ENCODE data around the gene ATP2C1.
A peak's percentile ranks its signal among the peaks of the same experiment; 100 is the strongest.
"Not testable (repeated sequence)": the region's sequence is repeated elsewhere in the genome, so short reads cannot be mapped to it uniquely, and the experiment has no call there.

The ATP2C1 gene

DNA sequence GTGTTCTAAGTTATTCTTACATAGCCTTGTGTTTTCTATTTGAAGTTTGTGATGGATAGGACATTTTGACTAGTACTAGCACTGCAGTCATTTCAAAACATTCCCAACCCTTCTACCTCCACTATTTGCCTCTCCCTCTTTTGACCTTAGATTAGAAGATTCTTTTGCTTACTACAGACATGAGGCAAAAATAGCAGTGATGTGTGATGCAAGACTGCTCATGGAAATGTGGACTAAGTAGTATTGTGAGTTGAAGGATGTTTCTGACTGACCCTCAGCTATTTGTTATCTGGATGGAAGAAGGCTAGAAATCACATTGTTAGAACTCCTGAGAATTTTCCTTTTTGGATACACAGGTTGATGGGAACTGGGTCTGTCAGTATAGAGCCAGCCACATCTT, 45.9 kb downstream of the ATP2C1 start:
- no peak for DNase-seq

DNA sequence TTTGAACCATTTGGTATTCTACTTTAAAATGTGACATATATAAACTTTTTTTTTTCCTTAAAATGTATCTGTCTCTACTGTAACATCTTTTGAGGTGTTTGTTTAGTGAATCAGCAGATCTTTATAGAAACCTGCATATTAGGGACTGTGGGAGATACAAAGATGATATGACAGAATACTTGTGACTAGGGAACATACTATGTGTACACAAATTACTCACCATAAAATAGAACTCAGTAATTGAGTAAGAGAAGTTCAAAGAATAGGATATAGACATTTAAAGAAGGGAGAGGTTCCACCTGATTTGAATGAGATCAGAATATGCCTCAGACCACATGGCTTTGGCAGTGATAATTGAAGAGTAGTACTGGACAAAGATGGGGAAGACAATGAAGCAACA, 47.9 kb downstream of the ATP2C1 start:
- peak; percentile 47 for DNase-seq

DNA sequence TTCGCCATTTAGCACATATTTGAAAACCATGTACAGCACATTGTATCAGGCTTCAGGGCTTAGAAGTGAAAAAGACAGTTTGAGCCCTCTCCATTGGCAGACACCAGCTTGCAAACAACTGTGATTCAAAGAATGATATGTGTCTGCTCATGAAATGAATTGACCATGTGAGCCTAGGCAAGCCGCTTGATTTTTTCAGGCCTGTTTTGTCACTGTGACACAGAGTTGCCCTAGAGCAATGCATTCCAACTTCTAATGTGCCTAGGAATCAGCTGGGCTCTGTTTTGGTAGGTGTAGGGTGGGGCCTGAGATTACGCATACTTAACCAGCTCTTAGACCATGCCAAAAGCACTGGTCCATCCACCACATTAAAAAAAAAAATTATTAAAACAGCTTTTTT, 53.0 kb downstream of the ATP2C1 start:
- DNase-seq = no peak

DNA sequence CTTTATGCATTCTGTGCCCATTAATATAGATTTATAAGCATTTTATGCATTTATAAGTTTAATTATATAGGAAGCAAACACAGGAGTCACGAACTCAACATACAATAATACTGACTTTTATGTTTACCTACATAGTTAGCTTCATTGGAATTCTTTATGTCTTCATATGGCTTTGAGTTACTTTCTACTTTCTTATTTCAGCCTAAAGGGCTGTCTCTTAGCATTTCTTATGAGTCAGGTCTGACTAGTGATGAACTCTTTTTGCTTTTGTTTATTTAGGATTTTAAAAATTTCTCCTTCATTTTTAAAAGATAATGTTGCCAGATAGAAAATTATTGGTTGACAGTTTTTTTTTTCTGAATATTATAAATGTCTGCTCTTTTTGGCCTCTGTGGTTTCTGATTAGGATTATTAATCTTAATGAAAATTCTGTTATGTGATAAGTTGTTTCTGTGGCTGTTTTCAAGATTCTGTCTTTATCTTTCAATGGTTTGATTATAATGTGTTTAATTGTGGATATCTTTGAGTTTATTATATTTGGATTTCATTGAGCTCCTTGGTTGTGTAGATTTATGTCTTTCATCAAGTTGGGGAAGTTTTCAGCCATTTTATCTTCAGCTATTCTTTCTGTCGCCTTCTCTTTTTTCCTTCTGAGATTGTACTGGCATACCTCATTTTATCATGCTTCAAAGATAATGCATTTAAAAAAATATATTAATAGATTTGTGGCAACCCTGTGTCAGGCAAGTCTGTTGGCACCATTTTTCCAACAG, 54.3 kb downstream of the ATP2C1 start:
- DNase-seq = peak; percentile 69

DNA sequence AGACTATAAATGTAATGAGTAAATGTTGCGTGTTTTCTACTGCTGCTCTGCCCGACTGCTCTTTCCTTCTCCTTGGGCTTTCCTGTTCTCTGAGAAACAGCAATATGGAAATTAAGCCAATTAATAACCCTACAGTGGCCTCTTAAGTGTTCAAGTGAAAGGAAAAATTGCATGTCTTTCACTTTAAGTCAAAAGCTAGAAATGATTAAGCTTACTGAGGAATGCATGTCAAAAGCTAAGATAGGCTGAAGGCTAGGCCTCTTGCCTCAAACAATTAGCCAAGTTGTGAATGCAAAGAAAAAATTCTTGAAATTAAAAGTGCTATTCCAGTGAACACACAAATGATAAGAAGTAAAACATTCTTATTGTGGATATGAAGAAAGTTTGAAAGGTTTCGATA, 55.0 kb downstream of the ATP2C1 start:
- no peak for DNase-seq

DNA sequence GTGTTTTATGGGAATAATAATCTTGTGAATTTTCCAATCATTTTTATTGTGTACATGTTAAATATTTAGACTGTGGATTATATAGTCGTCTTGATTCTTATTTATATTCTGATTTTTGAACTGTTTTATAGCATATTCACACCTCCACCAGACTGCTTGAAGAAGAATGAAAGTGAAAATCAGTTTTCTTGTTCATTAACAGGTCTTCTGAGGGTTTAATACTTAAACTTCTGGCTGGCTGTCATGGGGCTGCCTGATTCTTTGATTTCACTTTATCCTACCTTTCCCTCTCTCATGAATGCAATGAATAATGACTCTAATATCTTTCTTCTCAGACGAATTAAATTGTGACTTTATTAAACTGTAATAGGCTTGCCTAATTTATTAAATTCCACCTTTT, 56.2 kb downstream of the ATP2C1 start:
- DNase-seq = no peak

DNA sequence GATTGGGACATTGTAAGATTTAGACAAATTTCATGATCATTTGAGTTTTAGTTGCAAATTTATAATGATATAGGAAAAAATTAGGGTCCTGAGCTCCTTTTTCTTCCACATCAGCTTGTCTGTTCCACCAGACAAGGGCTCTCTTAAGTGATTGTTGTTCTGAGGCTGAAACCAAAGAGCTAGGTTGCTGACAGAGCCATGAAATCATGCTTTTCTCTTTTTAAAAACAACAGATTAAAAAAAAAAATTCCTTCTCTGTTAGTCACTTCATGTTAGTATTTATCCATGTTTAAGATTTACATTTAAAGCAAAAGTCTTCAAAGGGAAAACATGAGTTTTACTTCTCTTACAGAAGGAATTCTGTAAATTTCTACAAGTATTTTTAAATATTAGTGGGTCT, 56.8 kb downstream of the ATP2C1 start:
- DNase-seq = peak; percentile 80

DNA sequence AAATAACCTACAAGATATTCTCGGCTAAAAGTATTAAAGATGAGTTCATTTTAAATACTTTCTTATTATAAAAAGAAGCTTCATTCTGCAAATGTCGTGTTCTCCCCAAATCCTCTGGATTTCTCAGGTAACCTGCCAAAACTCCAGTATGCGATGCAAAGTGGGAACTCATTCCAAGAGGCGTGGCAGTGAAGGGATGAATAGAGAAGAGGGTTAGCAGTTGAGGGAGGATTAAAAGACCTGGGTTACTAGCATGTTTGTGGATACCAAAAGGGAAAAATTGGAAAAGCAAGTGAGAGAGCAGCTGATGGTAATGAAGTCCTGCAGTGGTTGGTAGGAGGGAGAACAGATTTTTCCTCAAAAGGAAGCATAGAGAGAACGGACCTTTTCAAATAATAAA, 61.6 kb downstream of the ATP2C1 start:
- DNase-seq = no peak

DNA sequence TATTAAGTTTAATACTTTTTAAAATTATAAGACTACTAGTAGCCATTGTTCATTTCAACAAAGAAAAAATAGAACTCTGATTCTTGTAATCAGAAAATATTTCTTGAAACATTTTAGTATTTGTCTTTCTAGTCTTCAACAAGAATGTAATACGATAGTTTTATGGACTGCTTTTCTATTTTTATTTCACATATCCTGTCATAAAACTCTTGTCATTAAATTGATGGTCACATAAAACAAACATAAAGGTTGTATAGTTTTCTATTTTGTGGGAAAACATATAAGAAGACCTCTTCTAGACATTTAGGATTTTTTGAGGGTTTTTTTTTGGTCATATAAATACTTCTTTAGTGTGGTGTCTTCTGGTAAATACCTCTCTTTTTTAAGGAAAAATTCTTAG, 62.4 kb downstream of the ATP2C1 start:
- no peak for DNase-seq

DNA sequence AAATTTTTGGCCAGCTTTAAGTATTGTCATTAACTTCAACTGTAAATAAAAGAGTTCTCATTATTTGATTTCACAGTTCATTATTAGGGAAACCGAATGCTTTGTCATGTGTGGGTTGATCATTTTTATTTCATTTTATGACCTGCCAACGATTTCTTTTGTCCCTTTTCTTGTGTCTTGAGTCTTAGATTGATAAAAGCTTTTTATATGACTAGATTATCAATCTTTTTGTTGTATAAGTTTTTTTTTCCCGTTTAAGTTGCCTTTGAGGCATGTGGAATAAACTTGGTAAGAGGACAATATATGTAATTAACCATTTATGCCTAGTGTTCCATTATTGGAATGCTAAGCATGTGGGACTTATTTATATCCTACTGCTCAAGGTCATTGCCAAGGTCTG, 62.8 kb downstream of the ATP2C1 start:
- DNase-seq = no peak

DNA sequence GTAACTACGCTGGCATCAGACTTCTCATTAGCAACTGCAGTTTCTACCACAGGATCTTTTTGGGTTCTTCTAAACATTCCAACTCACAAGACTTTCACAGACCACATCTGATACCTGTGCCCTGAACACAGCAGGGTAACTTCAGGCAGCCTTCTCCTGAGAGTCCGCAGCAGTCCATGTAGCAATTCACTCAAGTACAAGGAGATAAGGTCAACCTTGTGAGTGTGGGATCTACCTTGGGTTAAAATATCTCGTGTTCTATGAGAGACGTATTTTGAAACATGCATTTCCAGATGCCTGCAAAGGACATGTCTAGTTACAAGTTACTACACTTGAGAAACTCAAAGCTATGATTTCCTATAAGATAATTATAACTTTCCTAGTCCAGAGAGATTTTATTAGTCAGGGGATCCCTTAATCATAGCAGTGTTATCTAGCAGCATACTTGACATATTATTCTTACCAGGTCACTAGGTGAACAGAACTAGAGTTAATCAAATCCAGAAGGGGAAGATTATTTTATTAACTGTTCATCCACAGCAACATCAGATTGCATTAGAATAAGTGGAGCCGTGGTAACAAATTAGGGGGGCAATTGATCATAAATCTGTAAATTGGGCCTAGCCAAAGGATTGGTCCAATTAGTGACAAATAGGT, 66.4 kb downstream of the ATP2C1 start:
- DNase-seq = peak; percentile 52

DNA sequence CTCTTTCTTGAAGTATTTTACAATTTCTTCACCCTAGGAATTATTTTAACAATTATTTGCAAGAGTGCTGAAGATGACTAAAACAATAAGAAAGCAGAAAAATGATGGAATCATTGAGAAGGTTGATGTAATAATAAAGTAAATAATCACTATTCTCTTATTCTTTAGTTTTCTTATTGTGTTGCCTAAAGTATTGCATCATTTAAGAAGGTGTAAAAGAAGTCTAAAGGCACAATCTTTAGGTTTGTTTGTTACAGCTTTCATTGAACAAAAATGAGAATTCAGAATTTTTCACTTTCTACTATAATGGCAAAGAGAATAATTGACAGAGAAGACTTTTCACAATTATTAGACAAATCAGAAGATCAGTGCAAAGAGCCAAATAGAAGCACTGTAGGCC, 67.6 kb downstream of the ATP2C1 start:
- no peak for DNase-seq

DNA sequence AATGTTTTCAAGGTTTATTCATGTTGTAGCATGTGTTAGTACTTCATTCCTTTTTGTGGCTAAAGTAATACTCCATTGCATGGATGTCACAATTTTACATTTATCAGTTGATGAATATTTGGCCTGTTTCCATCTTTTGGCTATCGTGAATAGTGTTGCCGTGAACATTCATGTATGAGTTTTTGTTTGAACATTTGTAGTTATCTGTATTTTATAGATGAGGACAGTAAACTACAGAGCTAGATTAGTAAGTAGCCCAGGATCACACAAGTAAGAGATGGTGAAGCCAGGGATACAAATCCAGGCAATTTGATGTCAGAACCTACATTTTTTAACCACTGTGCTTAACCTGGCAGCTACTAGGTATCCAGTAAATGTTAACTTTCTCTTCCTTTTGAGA, 69.6 kb downstream of the ATP2C1 start:
- DNase-seq = no peak

DNA sequence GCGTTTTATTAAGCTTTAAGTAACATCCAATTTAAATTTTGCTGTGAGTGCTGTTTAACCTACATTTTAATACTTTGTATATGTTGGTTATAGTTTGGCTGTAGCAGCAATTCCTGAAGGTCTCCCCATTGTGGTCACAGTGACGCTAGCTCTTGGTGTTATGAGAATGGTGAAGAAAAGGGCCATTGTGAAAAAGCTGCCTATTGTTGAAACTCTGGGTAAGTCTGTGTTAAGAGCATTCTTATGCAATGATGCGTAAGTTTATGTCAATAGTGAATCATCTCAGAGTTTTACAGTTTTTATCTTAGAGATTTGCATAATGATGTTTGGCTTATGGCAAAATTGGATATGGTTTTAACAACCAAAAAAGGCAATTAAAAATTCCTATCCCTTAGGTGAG, 70.0 kb downstream of the ATP2C1 start:
- peak; percentile 94 for DNase-seq

DNA sequence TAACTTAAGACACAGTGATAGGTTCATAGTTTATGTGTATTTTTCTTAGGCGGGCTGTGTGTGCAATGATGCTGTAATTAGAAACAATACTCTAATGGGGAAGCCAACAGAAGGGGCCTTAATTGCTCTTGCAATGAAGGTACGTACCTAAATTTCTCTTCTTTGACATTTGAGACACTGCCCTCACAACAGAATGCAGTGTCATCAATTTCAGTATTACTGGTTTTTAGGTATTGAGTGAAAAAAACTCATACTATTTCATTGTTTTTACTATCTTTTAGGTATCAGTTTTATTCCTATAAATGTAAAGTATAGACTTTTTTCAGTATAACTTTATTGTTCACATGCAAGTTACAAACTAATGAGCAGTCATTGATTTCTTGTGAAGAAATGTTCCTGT, 73.4 kb downstream of the ATP2C1 start:
- no peak for DNase-seq

DNA sequence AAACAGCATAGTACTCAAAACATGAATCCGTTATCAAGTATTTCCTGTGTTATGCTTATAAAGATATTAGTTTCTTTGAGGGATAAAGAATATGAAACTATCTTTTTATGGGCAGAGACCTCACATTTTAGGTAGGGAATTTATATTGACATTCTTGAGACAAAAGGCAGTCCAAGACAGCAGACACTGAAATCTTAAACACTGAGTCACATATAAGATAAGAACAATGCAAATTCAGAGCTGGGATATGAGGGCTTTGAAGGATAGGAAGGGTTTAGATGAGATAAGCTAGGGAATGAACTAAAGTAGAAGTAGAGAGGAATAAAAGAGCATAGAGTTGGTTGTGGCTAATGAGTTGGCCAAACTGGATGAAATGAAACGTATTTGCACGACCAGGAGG, 74.3 kb downstream of the ATP2C1 start:
- DNase-seq = peak; percentile 83

DNA sequence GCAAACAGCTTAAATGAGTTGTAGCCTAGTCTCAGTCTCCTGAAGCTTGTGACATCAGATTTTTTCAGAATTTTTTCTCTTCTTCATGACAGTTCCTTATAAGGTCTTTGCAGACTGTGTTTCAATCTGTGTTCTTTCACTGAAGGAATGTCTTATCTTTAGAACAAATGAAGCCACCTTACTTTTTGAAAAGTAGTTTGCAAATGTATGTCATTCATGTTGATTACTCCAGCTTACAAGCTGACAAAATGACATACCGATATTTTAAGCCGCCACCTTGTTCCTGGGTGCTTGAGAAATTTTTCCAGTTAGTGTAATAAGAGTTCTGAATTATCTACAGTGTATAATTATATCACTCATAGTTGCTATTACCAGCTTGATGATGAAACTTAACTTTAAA, 75.7 kb downstream of the ATP2C1 start:
- DNase-seq = peak; percentile 43

DNA sequence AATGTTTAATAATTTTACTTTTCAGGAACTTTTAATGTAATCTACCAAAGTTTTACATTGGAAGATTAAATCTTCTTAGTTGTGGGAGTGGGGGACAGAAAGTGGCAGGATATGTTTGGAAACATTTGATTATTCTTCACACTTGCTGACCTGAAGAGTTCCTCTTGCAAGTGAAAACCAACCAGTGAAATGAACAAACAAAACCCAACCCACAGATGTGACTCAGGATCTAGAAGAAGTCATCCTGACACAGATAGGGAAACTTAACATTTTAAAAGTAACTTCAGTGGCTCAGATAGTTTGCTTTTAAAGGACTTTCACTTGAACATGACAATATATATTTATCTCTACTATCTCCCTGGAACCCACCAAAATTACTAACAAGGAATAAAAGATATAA, 77.3 kb downstream of the ATP2C1 start:
- peak; percentile 17 for DNase-seq

DNA sequence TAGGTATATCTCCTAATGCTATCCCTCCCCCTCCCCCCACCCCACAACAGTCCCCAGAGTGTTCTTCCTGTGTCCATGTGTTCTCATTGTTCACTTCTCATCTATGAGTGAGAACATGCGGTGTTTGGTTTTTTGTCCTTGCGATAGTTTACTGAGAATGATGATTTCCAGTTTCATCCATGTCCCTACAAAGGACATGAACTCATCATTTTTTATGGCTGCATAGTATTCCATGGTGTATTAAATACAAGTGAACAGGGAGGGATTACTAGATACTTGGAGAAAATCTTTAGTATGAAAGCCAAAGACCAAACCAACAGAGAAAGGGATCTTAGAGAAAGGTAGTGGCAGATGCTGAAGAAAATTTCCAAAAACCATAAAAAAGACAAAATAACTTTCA, 78.7 kb downstream of the ATP2C1 start:
- not testable (repeated sequence) for DNase-seq

DNA sequence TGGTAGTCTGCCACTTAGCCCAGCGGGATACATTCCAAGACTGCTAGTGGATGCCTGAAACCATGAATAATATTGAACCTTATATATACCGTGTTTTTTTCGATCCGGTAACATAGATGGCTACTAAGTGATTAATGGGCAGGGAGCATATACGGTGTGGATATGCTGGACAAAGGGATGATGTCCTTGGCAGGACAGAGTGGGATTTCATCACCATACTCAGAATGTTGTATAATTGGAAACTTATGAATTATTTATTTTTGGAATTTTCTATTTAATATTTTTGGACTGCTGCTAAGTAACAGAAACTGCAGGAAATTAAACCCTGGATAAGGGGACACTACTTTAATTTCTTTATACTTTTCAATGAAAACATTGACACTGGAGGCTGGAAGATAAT, 79.5 kb downstream of the ATP2C1 start:
- DNase-seq = no peak

DNA sequence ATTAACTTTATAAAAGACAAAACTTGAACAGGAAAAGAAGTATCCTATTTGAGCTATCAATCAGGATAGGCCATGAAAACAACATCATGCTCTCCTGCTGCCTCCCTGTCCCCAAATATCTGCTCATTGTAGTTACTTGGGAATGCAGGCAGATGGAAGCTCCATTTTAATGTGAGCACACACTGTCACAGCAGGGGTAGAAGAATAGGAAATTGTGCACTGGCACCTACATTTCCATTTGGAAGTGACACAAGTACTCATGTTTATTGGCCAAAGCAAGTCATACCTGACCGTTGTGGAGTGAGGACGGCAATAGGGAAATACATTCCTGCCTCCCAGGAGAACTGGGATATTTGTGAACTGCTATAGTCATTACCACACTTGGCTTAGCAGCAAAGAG, 80.3 kb downstream of the ATP2C1 start:
- no peak for DNase-seq

DNA sequence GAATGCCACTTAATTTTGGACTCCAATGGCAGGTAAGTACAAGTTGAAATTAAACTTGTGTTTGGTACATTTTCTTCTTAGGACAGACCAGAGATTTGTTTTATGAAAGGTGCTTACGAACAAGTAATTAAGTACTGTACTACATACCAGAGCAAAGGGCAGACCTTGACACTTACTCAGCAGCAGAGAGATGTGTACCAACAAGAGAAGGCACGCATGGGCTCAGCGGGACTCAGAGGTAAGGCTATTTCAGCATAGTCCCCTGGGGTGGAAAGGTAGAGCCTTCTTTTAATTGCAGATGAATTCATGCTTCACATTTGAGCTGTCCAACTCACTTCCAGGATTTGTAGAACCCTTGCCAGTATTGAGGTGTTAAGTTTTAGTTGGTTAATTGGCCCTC, 81.4 kb downstream of the ATP2C1 start:
- DNase-seq = no peak

DNA sequence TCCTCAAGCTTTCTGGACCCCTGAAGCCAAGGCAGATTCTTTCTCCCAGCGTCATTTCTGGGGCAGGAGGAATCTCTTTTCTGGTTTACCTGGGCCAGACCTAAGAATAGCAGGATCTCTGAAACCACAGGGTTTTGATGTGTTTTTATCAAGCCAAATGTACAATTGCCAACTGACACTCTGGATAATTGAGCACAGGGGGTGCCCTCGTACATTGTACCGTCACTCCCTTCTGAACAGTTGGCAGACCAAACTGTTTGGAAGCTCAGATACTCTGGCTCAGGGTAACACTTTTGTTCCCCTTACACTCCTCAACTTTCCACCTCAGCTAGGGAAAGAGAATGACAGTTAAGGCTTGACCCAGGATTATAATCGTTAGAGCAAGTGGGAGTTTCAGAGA, 82.8 kb downstream of the ATP2C1 start:
- no peak for DNase-seq

DNA sequence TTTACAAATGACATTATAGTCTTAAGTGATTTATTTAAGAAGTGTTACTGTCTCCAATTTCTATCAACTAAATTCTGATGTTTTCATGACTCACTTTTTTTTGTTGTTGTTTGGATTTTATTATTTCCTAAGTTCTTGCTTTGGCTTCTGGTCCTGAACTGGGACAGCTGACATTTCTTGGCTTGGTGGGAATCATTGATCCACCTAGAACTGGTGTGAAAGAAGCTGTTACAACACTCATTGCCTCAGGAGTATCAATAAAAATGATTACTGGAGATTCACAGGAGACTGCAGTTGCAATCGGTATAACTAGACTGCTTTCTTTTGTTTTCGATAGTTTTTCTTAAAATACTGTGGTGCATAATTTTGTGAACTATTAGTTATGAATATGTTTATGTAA, 85.2 kb downstream of the ATP2C1 start:
- no peak for DNase-seq

DNA sequence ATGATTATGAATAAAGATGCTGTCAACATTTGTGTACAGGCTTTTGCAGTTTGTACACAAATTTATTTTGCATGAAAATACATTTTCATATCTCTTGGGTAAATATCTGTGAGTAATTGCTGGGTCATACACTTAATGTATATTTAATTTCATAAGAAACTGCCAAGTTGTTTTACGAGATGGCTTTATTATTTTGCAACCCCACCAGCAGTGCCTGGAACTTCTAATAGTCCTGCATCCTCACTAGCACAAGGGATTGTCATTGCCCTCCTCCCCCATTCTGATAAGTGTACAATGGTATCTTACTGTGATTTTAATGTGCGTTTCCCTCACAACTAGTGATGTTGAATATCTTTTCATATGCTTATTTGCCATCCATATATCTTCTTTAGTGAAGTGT, 87.6 kb downstream of the ATP2C1 start:
- no peak for DNase-seq
